ENCODE measurements around the gene GSG1L2.

Gene GSG1L2

GRCh38 chr17:9824797-9825338 is 3.0 kb upstream of the GSG1L2 start:
- DNase-seq: no peak

DNA sequence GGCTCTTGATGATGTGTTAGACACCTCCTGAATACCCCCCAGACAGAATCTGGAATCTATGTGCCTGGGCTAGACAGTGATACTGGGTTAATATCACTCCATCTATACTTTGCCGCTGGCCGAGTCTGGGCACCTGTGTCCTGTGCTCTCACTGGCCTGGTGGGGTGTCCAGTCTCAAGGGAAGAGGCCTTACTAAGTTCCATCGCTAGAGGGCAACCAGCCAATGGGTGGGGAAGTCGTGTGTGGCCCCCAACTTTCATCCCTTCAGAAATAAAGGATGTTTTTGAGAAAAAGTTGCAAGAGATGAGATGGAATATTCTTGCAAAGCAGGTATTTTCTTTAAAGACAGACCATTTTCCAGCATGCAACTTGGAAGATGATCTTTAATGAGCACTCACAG is 2.2 kb upstream of the GSG1L2 start:
- DNase-seq: no peak

- DNase-seq: no peak
These were observed 1.4 kb downstream of the GSG1L2 start for GRCh38 chr17:9820448-9820847.

- no peak for DNase-seq
These were observed 3.1 kb downstream of the GSG1L2 start for GRCh38 chr17:9818760-9819159.

DNA sequence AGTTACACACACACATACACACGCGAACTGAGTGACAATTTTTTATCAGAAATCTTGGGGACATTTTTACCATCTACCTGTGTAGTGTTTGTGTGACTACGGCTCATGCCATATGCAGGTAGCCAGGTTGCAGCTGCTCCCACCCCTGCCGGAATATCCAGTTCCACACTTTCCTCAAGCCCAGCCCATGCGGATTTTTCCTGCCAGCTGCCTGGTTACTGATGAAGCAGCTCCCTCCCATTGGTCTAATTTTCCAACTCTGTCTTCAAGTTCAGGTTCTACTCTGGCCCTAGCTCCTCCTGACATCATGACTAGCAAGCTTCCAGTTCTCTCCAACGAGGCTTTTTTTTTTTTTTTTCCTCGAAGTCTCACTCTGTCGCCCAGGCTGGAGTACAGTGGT is 4.8 kb downstream of the GSG1L2 start:
- no peak for DNase-seq

GRCh38 chr17:9816472-9816871 is 5.4 kb downstream of the GSG1L2 start:
- DNase-seq: no peak

- no peak for DNase-seq
These were observed 7.4 kb downstream of the GSG1L2 start for GRCh38 chr17:9814337-9814945.

DNA sequence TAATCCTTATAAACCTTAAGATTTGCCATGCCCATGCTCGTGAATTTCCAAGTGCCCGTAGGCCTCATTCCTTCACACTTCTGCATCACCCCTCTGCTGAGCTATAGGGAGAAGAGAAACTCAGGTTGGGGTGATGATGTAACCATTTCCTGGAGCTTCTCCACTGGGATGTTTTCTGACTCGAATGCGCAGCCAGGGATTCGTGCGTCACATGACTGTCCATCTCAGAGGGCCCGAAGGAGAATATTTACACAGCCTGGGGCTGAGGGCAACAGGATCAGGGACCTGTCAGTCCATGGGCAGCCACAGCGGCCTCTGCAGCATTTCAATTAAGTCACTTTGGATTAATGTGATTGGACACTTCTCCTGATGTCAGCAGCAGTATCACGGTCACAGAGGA is 8.7 kb downstream of the GSG1L2 start:
- DNase-seq: no peak

DNA sequence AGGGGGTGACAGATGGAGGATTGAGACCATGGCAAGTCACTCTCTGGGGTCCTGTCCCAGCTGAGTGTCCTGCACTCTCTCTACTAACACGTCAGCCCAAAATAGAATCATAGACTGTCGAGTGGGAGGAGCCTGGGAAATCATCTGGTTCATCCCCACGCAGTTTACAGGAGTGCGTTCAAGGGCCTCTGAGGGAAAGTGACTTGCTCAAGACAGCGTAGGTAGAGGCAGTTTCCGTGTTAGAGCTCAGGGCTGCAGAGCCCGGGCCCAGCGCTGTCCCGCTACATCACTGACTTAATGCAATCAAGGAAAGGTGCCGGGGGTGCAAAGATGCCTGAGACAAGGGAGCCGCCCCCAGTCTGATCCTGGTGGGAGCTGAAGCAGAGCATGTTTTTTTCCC is 10.3 kb downstream of the GSG1L2 start:
- DNase-seq: no peak

DNA sequence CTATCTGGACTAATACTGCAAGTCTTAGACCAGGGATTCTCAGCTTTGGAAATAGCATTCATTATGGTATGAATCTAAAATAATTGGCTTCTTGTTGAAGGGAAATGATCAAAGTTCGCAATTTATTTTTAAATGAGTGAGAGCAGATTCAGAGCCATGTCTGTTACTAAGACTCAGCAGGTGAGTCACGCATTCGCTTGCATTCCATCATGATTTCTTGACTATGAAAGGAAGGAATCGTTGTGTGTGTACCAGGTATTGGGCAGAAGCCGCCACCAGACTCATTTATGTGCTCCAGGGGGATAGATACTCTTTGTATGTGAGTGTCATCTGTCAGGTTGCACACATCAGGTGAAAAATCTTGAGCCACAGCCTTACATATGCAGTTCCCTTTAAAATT is 10.8 kb downstream of the GSG1L2 start:
- DNase-seq: no peak

GRCh38 chr17:9810100-9810949 is 11.6 kb downstream of the GSG1L2 start:
- DNase-seq: no peak

DNA sequence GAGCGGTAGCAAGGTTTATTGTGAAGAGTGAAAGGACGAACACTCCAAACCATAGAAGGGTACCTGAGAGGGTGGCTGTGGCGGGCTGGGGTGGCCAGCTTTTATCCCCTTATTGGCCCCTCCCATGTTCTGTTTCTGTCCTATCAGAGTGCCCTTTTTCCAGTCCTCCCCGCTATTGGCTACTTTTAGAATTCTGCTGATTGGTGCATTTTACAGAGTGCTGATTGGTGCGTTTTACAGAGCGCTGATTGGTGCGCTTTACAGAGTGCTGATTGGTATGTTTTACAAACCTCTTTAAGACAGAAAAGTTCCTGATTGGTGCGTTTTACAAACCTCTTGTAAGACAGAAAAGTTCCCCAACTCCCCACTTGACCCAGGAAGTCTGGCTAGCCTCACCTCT is 12.5 kb downstream of the GSG1L2 start:
- no peak for DNase-seq

DNA sequence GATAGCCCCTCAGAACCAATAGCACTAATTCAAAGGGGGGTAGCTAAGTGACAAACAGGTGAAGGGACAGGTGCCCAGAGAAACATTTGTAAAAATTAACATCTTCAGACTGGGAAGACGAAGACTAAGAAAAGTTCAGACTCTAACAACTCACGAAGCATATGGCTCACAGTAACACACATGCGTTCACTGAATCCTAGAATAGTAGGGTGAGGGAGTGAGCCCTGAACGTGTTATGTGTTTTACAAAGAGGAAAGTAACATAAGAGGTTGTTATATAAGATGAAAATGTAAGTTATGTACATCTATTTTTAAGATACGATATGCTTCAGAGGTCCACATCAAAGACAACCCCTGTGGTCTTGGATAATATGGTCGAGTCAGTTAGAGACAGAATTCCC is 15.2 kb downstream of the GSG1L2 start:
- DNase-seq: no peak

GRCh38 chr17:9805769-9806168 is 16.1 kb downstream of the GSG1L2 start:
- DNase-seq: no peak

DNA sequence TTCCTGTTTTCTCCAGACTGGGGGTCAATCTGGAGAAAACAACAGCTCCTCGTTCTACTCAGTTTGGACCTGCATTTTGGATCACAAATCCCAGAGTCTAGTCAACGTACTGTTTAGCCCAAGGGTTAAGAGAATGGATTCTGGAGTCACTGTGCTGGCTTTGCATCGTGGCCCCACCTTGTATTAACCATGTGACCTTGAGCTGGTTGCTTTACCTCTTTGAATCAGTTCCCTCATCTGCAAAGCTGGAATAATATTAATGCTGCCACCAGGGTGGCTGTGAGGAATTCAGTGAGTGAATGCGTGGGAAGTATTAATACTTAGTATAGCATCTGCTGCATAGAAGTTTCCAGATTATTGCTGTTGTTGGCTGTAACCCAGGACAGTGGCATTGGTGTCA is 19.2 kb downstream of the GSG1L2 start:
- no peak for DNase-seq

- DNase-seq: no peak
These were observed 19.6 kb downstream of the GSG1L2 start for GRCh38 chr17:9802294-9802693.

DNA sequence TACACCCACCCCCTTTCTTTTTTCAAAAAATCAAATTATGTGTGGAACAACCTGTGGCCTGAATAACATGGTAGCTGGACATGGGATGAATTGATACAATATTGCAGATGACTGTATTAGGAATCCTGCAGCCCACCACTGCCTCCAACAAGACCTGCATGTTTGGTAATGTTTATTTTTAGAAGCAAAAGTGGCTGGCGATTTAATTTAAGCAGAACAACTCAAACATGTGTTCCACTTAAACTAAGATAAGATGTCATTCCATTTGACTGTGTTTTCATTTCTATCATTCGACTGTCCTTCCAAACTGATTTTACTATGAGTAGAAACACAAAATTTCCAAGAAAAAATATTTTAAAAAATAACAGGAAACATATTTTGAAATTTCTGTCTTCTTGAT is 20.4 kb downstream of the GSG1L2 start:
- DNase-seq: no peak

DNA sequence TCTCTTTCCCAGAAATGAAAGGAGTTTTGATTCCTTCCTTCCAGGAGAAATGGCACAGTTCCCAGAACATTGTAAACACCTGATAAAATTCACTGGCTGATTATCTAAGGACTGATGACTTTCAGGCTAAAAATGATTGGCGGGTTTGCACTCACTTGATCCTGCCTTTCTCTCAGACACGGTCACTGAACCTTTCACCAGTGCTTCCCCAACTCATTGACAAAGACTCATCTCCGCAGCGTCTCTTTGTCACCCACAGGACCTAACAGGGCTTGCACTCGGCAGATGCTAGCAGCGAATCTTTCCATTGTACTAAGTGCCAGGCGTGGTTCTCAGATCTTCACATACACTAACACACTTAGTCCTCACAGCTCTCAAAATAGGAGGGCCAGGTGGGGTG is 23.2 kb downstream of the GSG1L2 start:
- DNase-seq: no peak

DNA sequence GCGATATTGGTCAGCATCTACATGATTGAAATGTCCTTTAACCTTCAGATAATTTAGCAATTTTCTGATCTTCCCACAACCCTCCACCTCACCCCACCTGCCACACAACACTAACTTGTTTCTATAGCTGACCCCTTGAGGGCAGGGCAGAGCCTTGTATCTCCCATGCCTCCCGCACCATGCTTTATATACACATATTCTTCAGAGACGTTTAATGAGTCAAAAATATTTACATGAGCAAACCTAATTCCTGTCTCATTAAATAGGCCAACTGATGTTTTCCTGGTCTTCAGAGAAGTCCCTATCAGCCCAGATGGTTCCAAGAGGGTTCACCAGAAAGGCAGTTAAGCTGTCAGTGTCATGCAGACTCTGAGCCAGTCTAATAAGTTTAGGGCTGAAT is 23.9 kb downstream of the GSG1L2 start:
- DNase-seq: no peak

- DNase-seq: no peak
These were observed 29.6 kb downstream of the GSG1L2 start for GRCh38 chr17:9792181-9792840.

- DNase-seq: no peak
These were observed 30.7 kb downstream of the GSG1L2 start, which contains the start of gene DHRS7C for GRCh38 chr17:9790889-9791876. Gene DHRS7C (minus strand): TSS chr17:9791592. CDS start chr17:9791284, 308 bp downstream.

GRCh38 chr17:9790316-9790715 is 31.6 kb downstream of the GSG1L2 start:
- DNase-seq: no peak

Measured in activated CD4-positive, alpha-beta T cell treated with anti-CD3 and anti-CD28 coated beads, Interleukin-2, amount 50 U/mL, for 4 hours (primary cell).